ENCODE measurements around the gene FTO.
"Not testable (repeated sequence)": the region's sequence is repeated elsewhere in the genome, so short reads cannot be mapped to it uniquely, and the experiment has no call there.

- not testable (repeated sequence) for TF ChIP-seq POLR2A (IDR thresholded peaks at IDR 0.05)
- TF ChIP-seq, protein P1, sequence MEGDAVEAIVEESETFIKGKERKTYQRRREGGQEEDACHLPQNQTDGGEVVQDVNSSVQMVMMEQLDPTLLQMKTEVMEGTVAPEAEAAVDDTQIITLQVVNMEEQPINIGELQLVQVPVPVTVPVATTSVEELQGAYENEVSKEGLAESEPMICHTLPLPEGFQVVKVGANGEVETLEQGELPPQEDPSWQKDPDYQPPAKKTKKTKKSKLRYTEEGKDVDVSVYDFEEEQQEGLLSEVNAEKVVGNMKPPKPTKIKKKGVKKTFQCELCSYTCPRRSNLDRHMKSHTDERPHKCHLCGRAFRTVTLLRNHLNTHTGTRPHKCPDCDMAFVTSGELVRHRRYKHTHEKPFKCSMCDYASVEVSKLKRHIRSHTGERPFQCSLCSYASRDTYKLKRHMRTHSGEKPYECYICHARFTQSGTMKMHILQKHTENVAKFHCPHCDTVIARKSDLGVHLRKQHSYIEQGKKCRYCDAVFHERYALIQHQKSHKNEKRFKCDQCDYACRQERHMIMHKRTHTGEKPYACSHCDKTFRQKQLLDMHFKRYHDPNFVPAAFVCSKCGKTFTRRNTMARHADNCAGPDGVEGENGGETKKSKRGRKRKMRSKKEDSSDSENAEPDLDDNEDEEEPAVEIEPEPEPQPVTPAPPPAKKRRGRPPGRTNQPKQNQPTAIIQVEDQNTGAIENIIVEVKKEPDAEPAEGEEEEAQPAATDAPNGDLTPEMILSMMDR (IDR thresholded peaks at IDR 0.05), result not testable (repeated sequence)
Observed at GRCh38 chr16:53685334-53685733, 18.6 kb upstream of the FTO start.
